ENCODE measurements around the gene LMBRD2.

DNA sequence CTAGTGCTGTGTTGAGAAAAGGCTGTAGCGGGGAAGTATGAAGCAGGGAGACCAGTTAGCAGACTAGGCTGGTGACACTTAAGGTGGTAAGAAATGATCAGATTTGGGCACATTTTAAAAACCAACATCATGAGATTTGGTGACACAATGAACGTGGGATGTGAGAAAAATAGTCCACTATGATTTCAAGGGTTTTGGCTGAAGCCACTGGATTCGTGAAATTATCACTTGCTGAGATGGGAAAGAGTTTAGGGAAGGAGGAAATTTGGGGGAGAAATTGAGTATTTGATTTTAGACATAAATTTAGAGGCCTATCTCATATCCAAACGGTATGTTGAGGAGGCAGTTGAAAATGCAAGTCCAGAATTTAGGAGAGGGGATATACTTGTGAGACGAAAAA, 23.4 kb upstream of the LMBRD2 start:
- TF ChIP-seq EZH2 (IDR thresholded peaks at IDR 0.05; ENCODE audit: insufficient read depth, poor library complexity, severe bottlenecking) (no peak), EZH2phosphoT487 (IDR thresholded peaks at IDR 0.05; ENCODE audit: insufficient read depth, low read depth) (no peak)

Data from GM23248 (cell line).